GM19324 (cell line): ENCODE data around the gene APOC1.
"Not testable (repeated sequence)": the region's sequence is repeated elsewhere in the genome, so short reads cannot be mapped to it uniquely, and the experiment has no call there.

Source experiments
- ATAC-seq: cut with Tn5 transposase; IDR thresholded peaks from one replicate; pipeline ENCODE4 v1.9.1; 2021; ENCODE audit warnings: mild to moderate bottlenecking, moderate library complexity; ENCODE audit not compliant: unreplicated experiment, low FRiP score

Gene APOC1

GRCh38 chr19:44909775-44910174 lies 4.6 kb upstream of the APOC1 start:
- no peak for ATAC-seq

GRCh38 chr19:44911896-44912295 lies 2.5 kb upstream of the APOC1 start:
- ATAC-seq: not testable (repeated sequence)

- ATAC-seq: no peak
These were observed 1.6 kb upstream of the APOC1 start for GRCh38 chr19:44912854-44913253.

GRCh38 chr19:44913512-44914432 lies 636 bp upstream of the APOC1 start:
- ATAC-seq: not testable (repeated sequence)

- no peak for ATAC-seq
These were observed 9.9 kb downstream of the APOC1 start for GRCh38 chr19:44924243-44924725.

- no peak for ATAC-seq
These were observed 10.9 kb downstream of the APOC1 start for GRCh38 chr19:44925114-44925891.

- not testable (repeated sequence) for ATAC-seq
These were observed 12.1 kb downstream of the APOC1 start for GRCh38 chr19:44926245-44927077.

- ATAC-seq: no peak
These were observed 13.3 kb downstream of the APOC1 start for GRCh38 chr19:44927746-44928145.

GRCh38 chr19:44930088-44930487 lies 15.7 kb downstream of the APOC1 start:
- no peak for ATAC-seq

GRCh38 chr19:44931541-44931940 lies 17.1 kb downstream of the APOC1 start:
- no peak for ATAC-seq

- no peak for ATAC-seq
These were observed 25.3 kb downstream of the APOC1 start for GRCh38 chr19:44939668-44940067.

GRCh38 chr19:44942067-44942571 lies 27.7 kb downstream of the APOC1 start, which contains the start of gene APOC4:
Gene APOC4 (plus strand): TSS chr19:44942237. CDS start chr19:44942278, 41 bp downstream.
- no peak for ATAC-seq

- no peak for ATAC-seq
These were observed 29.4 kb downstream of the APOC1 start for GRCh38 chr19:44943801-44944249.

- ATAC-seq: no peak
These were observed 32.7 kb downstream of the APOC1 start for GRCh38 chr19:44947041-44947581.

- no peak for ATAC-seq
These were observed 33.8 kb downstream of the APOC1 start for GRCh38 chr19:44948237-44948636.

GRCh38 chr19:44948763-44949374 lies 34.5 kb downstream of the APOC1 start:
- no peak for ATAC-seq

GRCh38 chr19:44949550-44949949 lies 35.1 kb downstream of the APOC1 start:
- ATAC-seq: no peak

- ATAC-seq: no peak
These were observed 37.1 kb downstream of the APOC1 start for GRCh38 chr19:44951179-44952159.
